ENCODE data around the gene ACAP2.

DNA sequence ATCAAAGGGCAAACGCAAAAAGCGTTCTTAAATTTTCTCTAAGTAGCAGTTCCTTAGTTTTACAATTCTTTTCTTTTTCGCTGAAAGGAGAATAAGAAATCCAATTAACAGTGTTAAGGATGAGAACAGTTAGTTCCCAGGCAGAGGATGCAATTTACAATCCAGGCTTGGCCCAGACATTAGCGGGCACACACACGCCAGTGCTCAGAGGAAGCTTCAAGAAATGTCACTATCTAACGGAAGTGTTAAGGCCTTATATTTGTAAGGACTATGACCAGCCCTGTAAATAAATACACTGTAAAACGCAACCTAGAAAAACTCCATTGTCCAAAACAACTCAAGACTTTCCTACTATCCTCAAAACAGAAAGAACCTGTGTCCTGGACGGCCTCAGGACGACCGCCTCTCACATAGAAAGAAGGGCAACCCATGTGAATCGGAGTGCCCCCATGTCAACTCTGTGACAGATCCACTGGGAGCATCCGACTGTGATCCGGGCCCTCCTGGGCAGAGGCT is 1.3 kb downstream of the ACAP2 start:
- TF ChIP-seq, protein P1, sequence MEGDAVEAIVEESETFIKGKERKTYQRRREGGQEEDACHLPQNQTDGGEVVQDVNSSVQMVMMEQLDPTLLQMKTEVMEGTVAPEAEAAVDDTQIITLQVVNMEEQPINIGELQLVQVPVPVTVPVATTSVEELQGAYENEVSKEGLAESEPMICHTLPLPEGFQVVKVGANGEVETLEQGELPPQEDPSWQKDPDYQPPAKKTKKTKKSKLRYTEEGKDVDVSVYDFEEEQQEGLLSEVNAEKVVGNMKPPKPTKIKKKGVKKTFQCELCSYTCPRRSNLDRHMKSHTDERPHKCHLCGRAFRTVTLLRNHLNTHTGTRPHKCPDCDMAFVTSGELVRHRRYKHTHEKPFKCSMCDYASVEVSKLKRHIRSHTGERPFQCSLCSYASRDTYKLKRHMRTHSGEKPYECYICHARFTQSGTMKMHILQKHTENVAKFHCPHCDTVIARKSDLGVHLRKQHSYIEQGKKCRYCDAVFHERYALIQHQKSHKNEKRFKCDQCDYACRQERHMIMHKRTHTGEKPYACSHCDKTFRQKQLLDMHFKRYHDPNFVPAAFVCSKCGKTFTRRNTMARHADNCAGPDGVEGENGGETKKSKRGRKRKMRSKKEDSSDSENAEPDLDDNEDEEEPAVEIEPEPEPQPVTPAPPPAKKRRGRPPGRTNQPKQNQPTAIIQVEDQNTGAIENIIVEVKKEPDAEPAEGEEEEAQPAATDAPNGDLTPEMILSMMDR (IDR thresholded peaks at IDR 0.05): no peak
- no peak for TF ChIP-seq EP300 (IDR thresholded peaks at IDR 0.05)
- TF ChIP-seq POLR2AphosphoS5 (IDR thresholded peaks at IDR 0.05): no peak

All from suprapubic skin (tissue), 4 donors.